ENCODE results near the gene PIEZO1. TPM values are rescaled to one million over a fixed set of nuclear protein-coding genes. Genes with fewer than 3 reads are reported as not detected.
"Not testable (repeated sequence)": the region's sequence is repeated elsewhere in the genome, so short reads cannot be mapped to it uniquely, and the experiment has no call there.

PIEZO1 gene
- total RNA-seq, 1 donor from 2014 or later: 198 TPM

DNA sequence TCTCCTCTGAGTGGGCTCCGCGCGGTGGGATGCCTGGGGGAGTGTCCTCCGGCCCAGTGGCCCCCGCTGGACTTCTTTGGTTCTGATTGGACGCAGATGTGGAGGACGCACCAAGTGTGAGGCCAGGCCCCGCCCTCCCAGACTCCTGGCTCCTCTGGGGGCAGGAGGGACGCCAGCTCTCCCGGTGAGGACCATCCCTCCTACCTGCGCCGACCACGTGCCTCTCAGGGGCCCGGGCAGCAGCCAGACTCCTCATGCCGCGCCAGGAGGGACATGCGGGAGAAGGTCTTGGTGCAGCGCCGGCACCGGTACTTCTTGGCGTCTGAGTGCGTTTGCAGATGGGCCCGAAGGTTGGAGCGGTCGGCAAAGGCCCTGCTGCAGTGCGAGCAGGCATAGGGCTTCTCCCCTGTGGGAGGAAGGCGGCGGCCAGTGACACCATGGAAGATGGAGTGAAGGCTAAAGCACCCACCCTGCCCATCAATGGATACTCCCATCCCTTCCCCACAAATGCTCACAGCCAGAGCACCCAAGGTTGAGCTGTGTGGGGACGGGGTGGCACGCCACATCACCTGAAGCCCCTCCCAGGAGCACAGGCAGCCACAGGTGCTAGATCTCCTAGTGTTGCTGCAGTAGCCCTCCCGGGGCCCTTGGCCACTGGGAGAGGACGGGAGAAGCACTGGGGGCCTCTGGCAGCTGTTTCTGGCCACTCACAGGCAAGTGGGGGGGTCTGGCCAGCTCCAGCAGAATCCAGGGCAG is 106.6 kb downstream of the PIEZO1 start:
- no peak for DNase-seq (ENCODE audit: low read depth)

- no peak for DNase-seq (ENCODE audit: low read depth)
Measured at GRCh38 chr16:88677721-88678120, 107.3 kb downstream of the PIEZO1 start.

DNA sequence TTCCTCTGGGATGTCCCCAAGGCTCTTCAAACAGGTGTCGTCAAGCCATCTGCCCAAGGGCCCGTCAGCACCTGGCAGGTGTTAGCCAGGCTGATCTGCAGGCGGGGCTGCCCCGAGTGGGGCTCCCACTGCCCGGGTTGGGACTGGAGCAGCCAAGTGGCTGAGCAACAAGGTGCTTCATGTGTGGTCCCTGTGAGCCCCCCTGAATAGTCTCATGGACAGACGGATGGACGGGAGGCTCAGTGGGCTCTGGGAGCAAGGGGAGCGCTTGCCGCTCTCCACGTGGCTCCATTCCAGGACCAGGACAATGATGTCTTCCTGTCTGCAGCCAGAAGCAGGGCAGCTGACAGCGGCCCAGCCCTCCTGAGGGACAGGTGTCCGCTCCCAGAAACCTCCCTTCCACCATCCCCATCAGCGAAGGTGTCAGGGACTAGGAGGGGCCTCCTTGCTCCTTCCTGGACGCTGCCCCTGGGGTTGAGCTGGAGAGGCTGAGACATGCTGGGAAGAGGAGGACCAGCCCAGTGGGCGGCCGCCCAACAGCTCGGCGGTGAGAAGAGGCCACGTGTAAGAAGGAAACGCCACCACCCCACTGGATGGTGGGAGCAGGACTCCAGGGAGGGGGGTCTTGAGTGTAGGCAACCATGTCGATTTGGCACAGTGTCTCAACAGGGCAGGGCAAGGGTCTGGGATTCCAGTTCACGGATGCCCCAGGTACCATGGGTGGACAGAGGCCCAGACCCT is 108.3 kb downstream of the PIEZO1 start:
- no peak for DNase-seq (ENCODE audit: low read depth)

DNA sequence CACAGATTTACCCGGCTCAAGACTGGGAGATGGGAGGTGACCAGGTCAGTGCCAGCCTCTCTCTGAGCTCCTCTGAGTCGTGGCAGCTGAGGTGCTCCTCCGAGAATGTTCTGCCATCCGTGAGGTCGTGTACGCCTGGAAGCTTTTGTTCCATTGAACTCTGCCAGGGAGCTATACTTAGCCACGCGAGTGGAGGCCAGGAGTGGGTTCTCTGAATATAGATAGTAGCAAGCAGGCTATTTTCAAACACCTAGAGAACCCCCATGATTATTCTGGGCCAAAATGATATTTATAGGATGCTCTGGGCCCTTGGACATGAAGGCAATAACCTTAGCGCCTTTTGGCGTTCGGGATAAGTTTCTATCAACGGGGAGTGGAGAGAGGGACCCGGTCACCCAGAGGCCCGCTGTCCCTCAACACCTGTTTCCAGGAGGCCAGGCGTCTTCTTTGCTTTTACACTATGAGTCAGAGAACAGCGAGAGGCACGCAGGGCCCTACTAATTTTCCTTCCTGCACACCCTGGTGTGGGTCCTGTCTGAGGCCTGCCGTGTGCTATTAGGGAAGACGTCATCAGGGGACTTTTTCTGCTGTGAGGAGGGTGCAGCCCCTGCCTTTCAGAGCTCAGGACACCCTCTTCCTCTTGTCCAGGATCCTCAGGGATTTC is 111.2 kb downstream of the PIEZO1 start:
- DNase-seq (ENCODE audit: low read depth): peak; percentile 71

- no peak for DNase-seq (ENCODE audit: low read depth)
Measured at GRCh38 chr16:88672776-88673175, 112.2 kb downstream of the PIEZO1 start.

- DNase-seq (ENCODE audit: low read depth): no peak
Measured at GRCh38 chr16:88671806-88672205, 113.2 kb downstream of the PIEZO1 start.

DNA sequence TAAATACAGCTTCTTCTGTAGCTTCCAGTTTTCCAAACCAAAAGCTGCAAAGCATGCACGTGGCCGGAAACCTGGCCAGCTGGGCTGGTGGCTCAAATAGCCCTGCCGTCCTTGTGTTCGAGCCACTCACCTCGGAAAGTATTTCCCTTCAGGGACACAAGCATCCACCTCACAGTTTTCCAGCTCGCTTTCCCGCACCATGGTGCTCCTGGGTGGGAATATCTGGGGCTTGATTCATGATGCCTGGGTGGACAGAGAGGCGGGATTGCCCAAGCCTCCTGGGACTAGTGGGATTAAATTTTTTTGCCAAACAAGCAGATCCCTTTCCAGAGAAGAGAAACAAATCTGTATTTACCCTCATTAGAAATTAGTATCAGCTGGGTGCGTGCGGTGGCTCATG is 115.0 kb downstream of the PIEZO1 start:
- DNase-seq (ENCODE audit: low read depth): no peak

GRCh38 chr16:88669493-88669892 is 115.5 kb downstream of the PIEZO1 start:
- not testable (repeated sequence) for DNase-seq (ENCODE audit: low read depth)

DNA sequence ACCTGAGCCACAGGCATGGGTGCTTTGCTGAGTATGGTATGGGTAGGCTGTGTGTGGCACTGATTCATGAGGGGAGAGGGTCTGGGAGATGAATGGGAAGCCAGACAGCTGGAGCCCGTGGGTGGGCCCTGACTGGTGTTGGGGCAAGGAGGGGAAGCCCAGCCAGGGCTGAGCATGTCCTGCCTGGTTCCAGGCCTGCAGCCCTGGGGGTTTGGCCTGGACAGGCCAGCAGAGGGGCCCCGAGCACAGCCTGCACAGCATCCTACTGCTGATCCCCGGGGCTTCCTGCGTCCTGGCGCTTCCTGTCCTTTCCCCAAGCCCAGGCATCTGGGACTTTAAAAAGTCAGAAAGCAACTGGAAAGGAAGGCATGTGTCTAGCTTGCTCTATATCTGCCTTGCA is 117.6 kb downstream of the PIEZO1 start:
- DNase-seq (ENCODE audit: low read depth): no peak

- no peak for DNase-seq (ENCODE audit: low read depth)
Measured at GRCh38 chr16:88665570-88665969, 119.5 kb downstream of the PIEZO1 start.

Small RNA genes within 50 kb of the gene (microRNA-seq; reads per million reads assigned to microRNA genes)
- gene MIR4722: not detected

Other genes with a start within 250 kb of the PIEZO1 start
- gene ZC3H18, start 214.8 kb downstream of the PIEZO1 start, total RNA-seq: 10.4 and 13.4 TPM in 2 replicates
- gene IL17C, start 146.6 kb downstream of the PIEZO1 start, total RNA-seq: not detected in 2 replicates
- gene CYBA, start 134.2 kb downstream of the PIEZO1 start, total RNA-seq: 0.26 and 1.0 TPM in 2 replicates
- 55.8 and 177 TPM in 2 replicates for gene MVD, start 122.1 kb downstream of the PIEZO1 start, total RNA-seq
- gene SNAI3, start 98.7 kb downstream of the PIEZO1 start, total RNA-seq: 0.10 and 7.3 TPM in 2 replicates
- gene RNF166, start 78.8 kb downstream of the PIEZO1 start, total RNA-seq: 18.7 and 26.1 TPM in 2 replicates
- gene CTU2, start 78.7 kb downstream of the PIEZO1 start, total RNA-seq: 12.6 and 20.6 TPM in 2 replicates
- gene CDT1, start 18.6 kb upstream of the PIEZO1 start, total RNA-seq: 0.16 and 1.9 TPM in 2 replicates
- gene APRT, start 26.7 kb upstream of the PIEZO1 start, total RNA-seq: 86.9 and 89.3 TPM in 2 replicates
- gene GALNS, start 71.7 kb upstream of the PIEZO1 start, total RNA-seq: 26.8 and 34.8 TPM in 2 replicates
- gene TRAPPC2L, start 71.9 kb upstream of the PIEZO1 start, total RNA-seq: 60.1 and 69.5 TPM in 2 replicates
- gene PABPN1L, start 81.4 kb upstream of the PIEZO1 start, total RNA-seq: 0.11 TPM in 1 of 2 replicates, not detected in the other
- 0.72 and 1.7 TPM in 2 replicates for gene CBFA2T3, start 192.0 kb upstream of the PIEZO1 start, total RNA-seq

Measured in myocyte (in vitro differentiated cells).